Neural crest cell (in vitro differentiated cells): ENCODE data around the gene MTM1. TPM values are rescaled to one million over a fixed set of nuclear protein-coding genes. Genes with fewer than 3 reads are reported as not detected.

Experiments
- DNase-seq: peaks from one replicate; pipeline ENCODE4 v3.0.0; 2021; ENCODE audit warnings: low read depth, mixed read lengths, low spot score
- H3K27ac Mint-ChIP-seq: one replicate; pipeline ENCODE4 v1.8.0; 2021; ENCODE audit warnings: mild to moderate bottlenecking, mixed read lengths; ENCODE audit not compliant: unreplicated experiment
- H3K27me3 Mint-ChIP-seq: 2 replicates; pipeline ENCODE4 v1.8.0; 2021; ENCODE audit warnings: low read depth, mild to moderate bottlenecking, mixed read lengths
- H3K36me3 Mint-ChIP-seq: 2 replicates; pipeline ENCODE4 v1.8.0; 2021; ENCODE audit warnings: low read depth, mild to moderate bottlenecking, mixed read lengths
- H3K4me1 Mint-ChIP-seq: 2 replicates; pipeline ENCODE4 v1.8.0; 2021; ENCODE audit warnings: mixed read lengths
- H3K4me3 Mint-ChIP-seq: one replicate; pipeline ENCODE4 v1.8.0; 2021; ENCODE audit warnings: mild to moderate bottlenecking, mixed read lengths
- H3K9me3 Mint-ChIP-seq: 2 replicates; pipeline ENCODE4 v1.8.0; 2021; ENCODE audit warnings: mixed read lengths
- CTCF ChIP-seq: fragments of 200-600 bp; sonication (generic); conservative IDR thresholded peaks from 2 replicates; pipeline ENCODE4 v1.5.0; 2021; ENCODE audit warnings: antibody characterized with exemption, mild to moderate bottlenecking
- total RNA-seq: library from RNA; stranded (reverse); gene quantifications from 2 replicates; pipeline ENCODE4 v1.2.1, GENCODE V29; 2021

Gene MTM1
- total RNA-seq, 1 donor from 2014 or later: 6.2 TPM

GRCh38 chrX:150698981-150699380, 130.6 kb downstream of the MTM1 start:
- H3K4me1 Mint-ChIP-seq: peaks cover 5% of the 10 kb centered on the region
- peaks cover 5% of the 10 kb centered on the region for H3K9me3 Mint-ChIP-seq
- H3K27me3 Mint-ChIP-seq: no peaks in the 10 kb centered on the region
- peaks cover 6% of the 10 kb centered on the region for H3K36me3 Mint-ChIP-seq
- H3K4me3 Mint-ChIP-seq: no peak overlapping the region
- no peak overlapping the region for H3K27ac Mint-ChIP-seq
- DNase-seq: no peak
- TF ChIP-seq CTCF: no peak

GRCh38 chrX:150700107-150700506, 131.7 kb downstream of the MTM1 start:
- H3K4me3 Mint-ChIP-seq: no peak overlapping the region
- TF ChIP-seq CTCF: no peak
- H3K27ac Mint-ChIP-seq: no peak overlapping the region
- peaks cover 10% of the 10 kb centered on the region for H3K9me3 Mint-ChIP-seq
- peaks cover 14% of the 10 kb centered on the region for H3K36me3 Mint-ChIP-seq
- H3K4me1 Mint-ChIP-seq: peaks cover 5% of the 10 kb centered on the region
- H3K27me3 Mint-ChIP-seq: no peaks in the 10 kb centered on the region
- DNase-seq: no peak

GRCh38 chrX:150701377-150701776, 133.0 kb downstream of the MTM1 start:
- H3K36me3 Mint-ChIP-seq: peaks cover 13% of the 10 kb centered on the region
- H3K27me3 Mint-ChIP-seq: no peaks in the 10 kb centered on the region
- no peak for DNase-seq
- H3K27ac Mint-ChIP-seq: no peak overlapping the region
- peaks cover 8% of the 10 kb centered on the region for H3K9me3 Mint-ChIP-seq
- no peak overlapping the region for H3K4me3 Mint-ChIP-seq
- no peak for TF ChIP-seq CTCF
- no peaks in the 10 kb centered on the region for H3K4me1 Mint-ChIP-seq

- TF ChIP-seq CTCF: no peak
- H3K36me3 Mint-ChIP-seq: peaks cover 15% of the 10 kb centered on the region
- no peak overlapping the region for H3K4me3 Mint-ChIP-seq
- peaks cover 8% of the 10 kb centered on the region for H3K9me3 Mint-ChIP-seq
- H3K27me3 Mint-ChIP-seq: no peaks in the 10 kb centered on the region
- DNase-seq: no peak
- no peak overlapping the region for H3K27ac Mint-ChIP-seq
- H3K4me1 Mint-ChIP-seq: no peaks in the 10 kb centered on the region
Measured at GRCh38 chrX:150702966-150703694, 134.7 kb downstream of the MTM1 start.

- H3K9me3 Mint-ChIP-seq: peaks cover 8% of the 10 kb centered on the region
- H3K4me3 Mint-ChIP-seq: no peak overlapping the region
- no peaks in the 10 kb centered on the region for H3K4me1 Mint-ChIP-seq
- no peaks in the 10 kb centered on the region for H3K27me3 Mint-ChIP-seq
- H3K36me3 Mint-ChIP-seq: peaks cover 15% of the 10 kb centered on the region
- TF ChIP-seq CTCF: no peak
- H3K27ac Mint-ChIP-seq: no peak overlapping the region
- DNase-seq: no peak
Measured at GRCh38 chrX:150703695-150703974, 135.2 kb downstream of the MTM1 start.
